ENCODE measurements around the gene KCNN3.

DNA sequence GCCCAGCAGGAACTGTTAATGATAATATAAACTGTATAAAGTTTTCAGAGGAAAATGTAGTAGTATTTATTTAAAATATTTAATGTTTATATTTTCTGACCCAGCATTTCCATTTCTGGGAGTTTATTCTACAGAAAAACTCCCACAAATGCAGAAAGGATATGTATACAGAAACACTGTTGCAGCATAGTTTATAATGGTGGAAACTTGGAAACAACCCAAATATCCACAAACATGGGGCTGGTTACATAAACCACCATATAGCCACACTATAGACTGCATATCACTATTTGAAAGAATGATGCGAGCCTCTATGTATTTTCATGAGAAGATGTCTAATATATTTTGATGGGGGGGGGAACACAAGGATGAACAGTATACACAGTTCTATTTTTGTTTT, 31.5 kb upstream of the KCNN3 start:
- TF ChIP-seq CTCF (IDR thresholded peaks at IDR 0.05) (no peak), POLR2A (IDR thresholded peaks at IDR 0.05) (no peak)
